ENCODE measurements around the gene TMEM260.

- TF ChIP-seq BCLAF1 (IDR thresholded peaks at IDR 0.05) (no peak), CTCF (IDR thresholded peaks at IDR 0.05 in 2 of 3, conservative IDR thresholded peaks at IDR 0.05 in 1 of 3; ENCODE audit: control insufficient read depth in 2 of 3, extremely low read depth in 1 of 3, insufficient read depth in 1 of 3, low read depth in 3 of 3, low read length in 3 of 3) (no peak), POLR2AphosphoS5 (IDR thresholded peaks at IDR 0.05; ENCODE audit: low read length) (no peak), MEF2A (IDR thresholded peaks at IDR 0.05; ENCODE audit: insufficient read depth, low read depth, low read length) (no peak), JUNB (IDR thresholded peaks at IDR 0.05) (no peak), RAD21 (IDR thresholded peaks at IDR 0.05; ENCODE audit: insufficient read depth, low read depth, low read length) (no peak), SMARCA5 (IDR thresholded peaks at IDR 0.05) (no peak), HDGF (IDR thresholded peaks at IDR 0.05) (no peak), SUZ12 (IDR thresholded peaks at IDR 0.05; ENCODE audit: unreplicated experiment) (no peak), PAX5 (IDR thresholded peaks at IDR 0.05; ENCODE audit: borderline replicate concordance, low read depth, low read length) (no peak)
Observed at GRCh38 chr14:56686416-56686815, 106.8 kb downstream of the TMEM260 start.

Data from GM12878 (cell line).